ENCODE measurements around the gene ATM. TPM values are rescaled to one million over a fixed set of nuclear protein-coding genes. Genes with fewer than 3 reads are reported as not detected.

Gene ATM
- total RNA-seq, 1 donor from 2014 or later: 51.5 TPM

- DNase-seq (ENCODE audit: low spot score): no peak
- no peak for TF ChIP-seq CTCF (IDR thresholded peaks at IDR 0.05; ENCODE audit: unreplicated experiment)
- Mint-ChIP-seq H3K27me3 (ENCODE audit: unreplicated experiment) (no peaks in the 10 kb centered on the region), H3K27ac (ENCODE audit: unreplicated experiment) (no peak overlapping the region), H3K4me1 (ENCODE audit: unreplicated experiment) (no peaks in the 10 kb centered on the region), H3K9me3 (ENCODE audit: unreplicated experiment) (no peaks in the 10 kb centered on the region), H3K36me3 (ENCODE audit: low read depth, unreplicated experiment) (peaks cover 18% of the 10 kb centered on the region), H3K4me3 (ENCODE audit: unreplicated experiment) (no peak overlapping the region)
Observed at GRCh38 chr11:108351468-108351867, 128.6 kb downstream of the ATM start.

DNA sequence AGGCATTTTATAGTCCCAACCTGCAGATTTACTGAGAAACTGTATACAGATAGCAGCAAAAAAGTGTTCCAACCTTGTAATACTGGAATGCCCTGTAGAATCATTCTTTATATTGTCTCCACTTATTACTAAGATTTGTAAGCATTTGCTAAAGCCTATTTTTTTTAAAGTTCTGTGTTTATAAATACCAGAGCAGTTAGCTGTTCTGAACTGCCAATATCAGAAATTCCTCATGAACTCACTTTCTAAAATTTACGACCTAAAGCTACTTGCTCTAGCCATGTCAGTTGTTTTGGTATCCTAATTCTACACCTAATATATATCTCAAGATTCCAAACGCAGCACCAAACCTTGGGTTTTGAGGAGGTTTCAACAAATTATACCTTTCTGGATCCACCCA is 141.3 kb downstream of the ATM start:
- Mint-ChIP-seq H3K9me3 (ENCODE audit: unreplicated experiment) (no peaks in the 10 kb centered on the region), H3K4me3 (ENCODE audit: unreplicated experiment) (no peak overlapping the region), H3K27me3 (ENCODE audit: unreplicated experiment) (no peaks in the 10 kb centered on the region), H3K36me3 (ENCODE audit: low read depth, unreplicated experiment) (peaks cover 9% of the 10 kb centered on the region), H3K27ac (ENCODE audit: unreplicated experiment) (no peak overlapping the region), H3K4me1 (ENCODE audit: unreplicated experiment) (peaks cover 4% of the 10 kb centered on the region)
- no peak for DNase-seq (ENCODE audit: low spot score)
- no peak for TF ChIP-seq CTCF (IDR thresholded peaks at IDR 0.05; ENCODE audit: unreplicated experiment)

DNA sequence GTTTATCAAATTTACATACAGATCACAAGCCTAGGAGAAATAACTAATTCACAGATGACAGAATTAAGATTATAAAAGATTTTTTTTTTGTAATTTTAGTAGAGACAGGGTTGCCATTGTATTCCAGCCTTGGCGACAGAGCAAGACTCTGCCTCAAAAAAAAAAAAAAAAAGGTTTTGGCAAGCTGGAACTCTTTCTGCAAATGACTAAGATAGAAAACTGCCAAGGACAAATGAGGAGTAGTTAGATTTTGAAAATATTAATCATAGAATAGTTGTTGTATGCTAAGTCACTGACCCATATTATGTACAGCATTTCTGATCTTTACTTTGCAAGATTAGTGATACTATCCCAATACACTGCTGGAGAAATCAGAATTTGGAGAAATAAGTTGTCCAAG is 145.3 kb downstream of the ATM start:
- Mint-ChIP-seq H3K36me3 (ENCODE audit: low read depth, unreplicated experiment) (peaks cover 5% of the 10 kb centered on the region), H3K4me1 (ENCODE audit: unreplicated experiment) (peaks cover 4% of the 10 kb centered on the region), H3K9me3 (ENCODE audit: unreplicated experiment) (peaks cover 2% of the 10 kb centered on the region), H3K4me3 (ENCODE audit: unreplicated experiment) (no peak overlapping the region), H3K27me3 (ENCODE audit: unreplicated experiment) (no peaks in the 10 kb centered on the region), H3K27ac (ENCODE audit: unreplicated experiment) (no peak overlapping the region)
- DNase-seq (ENCODE audit: low spot score): no peak
- TF ChIP-seq CTCF (IDR thresholded peaks at IDR 0.05; ENCODE audit: unreplicated experiment): no peak

GRCh38 chr11:108369064-108369463 is 146.2 kb downstream of the ATM start:
- Mint-ChIP-seq H3K36me3 (ENCODE audit: low read depth, unreplicated experiment) (peaks cover 7% of the 10 kb centered on the region), H3K27ac (ENCODE audit: unreplicated experiment) (no peak overlapping the region), H3K9me3 (ENCODE audit: unreplicated experiment) (peaks cover 5% of the 10 kb centered on the region), H3K4me3 (ENCODE audit: unreplicated experiment) (no peak overlapping the region), H3K4me1 (ENCODE audit: unreplicated experiment) (peaks cover 4% of the 10 kb centered on the region), H3K27me3 (ENCODE audit: unreplicated experiment) (no peaks in the 10 kb centered on the region)
- DNase-seq (ENCODE audit: low spot score): no peak
- TF ChIP-seq CTCF (IDR thresholded peaks at IDR 0.05; ENCODE audit: unreplicated experiment): no peak

GRCh38 chr11:108370315-108370714 is 147.4 kb downstream of the ATM start:
- no peak for TF ChIP-seq CTCF (IDR thresholded peaks at IDR 0.05; ENCODE audit: unreplicated experiment)
- no peak for DNase-seq (ENCODE audit: low spot score)
- H3K4me3 Mint-ChIP-seq (ENCODE audit: unreplicated experiment): no peak overlapping the region

More at GRCh38 chr11:108370315-108370714, 147.4 kb downstream of the ATM start:
- Mint-ChIP-seq H3K9me3 (ENCODE audit: unreplicated experiment) (peaks cover 5% of the 10 kb centered on the region), H3K27me3 (ENCODE audit: unreplicated experiment) (no peaks in the 10 kb centered on the region), H3K27ac (ENCODE audit: unreplicated experiment) (no peak overlapping the region), H3K4me1 (ENCODE audit: unreplicated experiment) (no peaks in the 10 kb centered on the region), H3K36me3 (ENCODE audit: low read depth, unreplicated experiment) (peaks cover 4% of the 10 kb centered on the region)

Measured in endothelial cell (in vitro differentiated cells).